ENCODE results near the gene NARS2. TPM values are rescaled to one million over a fixed set of nuclear protein-coding genes. Genes with fewer than 3 reads are reported as not detected.
"Not testable (repeated sequence)": the region's sequence is repeated elsewhere in the genome, so short reads cannot be mapped to it uniquely, and the experiment has no call there.

NARS2 gene
- total RNA-seq, 2 experiments from 2014 or later = 25.7 to 32.3 TPM

- Mint-ChIP-seq H3K36me3 (no peaks in the 10 kb centered on the region), H3K27me3 (peaks cover 6% of the 10 kb centered on the region), H3K27ac (no peak overlapping the region), H3K4me1 (no peaks in the 10 kb centered on the region), H3K4me3 (no peak overlapping the region), H3K9me3 (no peaks in the 10 kb centered on the region)
- DNase-seq = no peak
Measured at GRCh38 chr11:78594814-78595213, 20.1 kb upstream of the NARS2 start.

- Mint-ChIP-seq H3K9me3 (peaks cover 11% of the 10 kb centered on the region), H3K4me3 (no peak overlapping the region), H3K27me3 (peaks cover 4% of the 10 kb centered on the region), H3K36me3 (peaks cover 6% of the 10 kb centered on the region), H3K4me1 (no peaks in the 10 kb centered on the region), H3K27ac (no peak overlapping the region)
- no peak for DNase-seq
Measured at GRCh38 chr11:78588517-78588916, 13.9 kb upstream of the NARS2 start.

DNA sequence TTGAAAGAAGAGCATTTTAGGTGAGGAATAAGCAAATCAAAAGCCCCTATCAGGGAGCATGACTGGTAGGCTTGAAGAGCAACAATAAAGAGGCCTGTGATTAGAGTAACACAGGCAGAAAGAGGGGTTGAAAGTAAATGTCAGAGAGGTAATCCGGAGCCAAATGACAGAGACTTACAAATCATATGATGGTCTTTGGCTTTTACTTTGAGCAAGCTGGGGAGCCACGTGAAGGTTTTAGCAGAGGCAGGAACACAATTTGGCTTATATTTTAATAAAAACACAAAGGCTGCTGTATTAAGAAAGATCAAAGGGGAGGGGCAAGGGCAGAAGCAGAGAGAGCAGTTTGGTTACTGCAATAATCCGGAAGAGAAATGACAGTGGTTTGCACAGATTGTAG is 12.8 kb upstream of the NARS2 start:
- Mint-ChIP-seq H3K4me1 (no peaks in the 10 kb centered on the region), H3K4me3 (no peak overlapping the region), H3K36me3 (peaks cover 6% of the 10 kb centered on the region), H3K27ac (no peak overlapping the region), H3K9me3 (peaks cover 14% of the 10 kb centered on the region), H3K27me3 (peaks cover 4% of the 10 kb centered on the region)
- DNase-seq = no peak

DNA sequence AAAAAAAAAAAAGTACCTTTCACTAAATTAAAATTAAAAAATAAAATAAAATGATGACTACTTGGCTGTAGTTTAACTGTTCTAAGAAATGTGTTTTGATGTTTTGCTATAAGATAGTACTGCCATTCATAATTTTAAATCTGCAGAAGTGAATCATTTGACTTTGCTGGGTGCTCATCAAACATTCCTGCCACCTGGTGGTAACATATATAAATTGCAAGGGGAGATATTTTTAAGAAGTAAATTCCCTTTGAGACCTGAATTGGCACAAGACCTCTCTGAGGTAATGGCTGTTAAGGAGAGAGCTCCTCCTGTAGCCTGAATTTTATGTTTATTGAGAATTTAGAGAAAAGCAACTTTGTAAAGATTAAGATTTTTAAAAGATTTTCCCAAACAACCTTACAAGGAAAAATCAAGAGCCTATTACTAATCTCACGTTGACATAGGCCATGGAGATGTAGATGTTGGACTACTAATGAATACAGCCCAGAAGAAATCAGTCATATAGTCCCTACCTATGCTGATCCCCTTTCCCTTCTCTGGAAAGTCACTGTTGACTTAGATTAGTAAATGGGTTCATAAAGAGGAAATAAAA is 11.9 kb upstream of the NARS2 start:
- Mint-ChIP-seq H3K27me3 (peaks cover 4% of the 10 kb centered on the region), H3K27ac (no peak overlapping the region), H3K4me3 (no peak overlapping the region), H3K36me3 (peaks cover 6% of the 10 kb centered on the region), H3K9me3 (peaks cover 14% of the 10 kb centered on the region), H3K4me1 (no peaks in the 10 kb centered on the region)
- DNase-seq = no peak

DNA sequence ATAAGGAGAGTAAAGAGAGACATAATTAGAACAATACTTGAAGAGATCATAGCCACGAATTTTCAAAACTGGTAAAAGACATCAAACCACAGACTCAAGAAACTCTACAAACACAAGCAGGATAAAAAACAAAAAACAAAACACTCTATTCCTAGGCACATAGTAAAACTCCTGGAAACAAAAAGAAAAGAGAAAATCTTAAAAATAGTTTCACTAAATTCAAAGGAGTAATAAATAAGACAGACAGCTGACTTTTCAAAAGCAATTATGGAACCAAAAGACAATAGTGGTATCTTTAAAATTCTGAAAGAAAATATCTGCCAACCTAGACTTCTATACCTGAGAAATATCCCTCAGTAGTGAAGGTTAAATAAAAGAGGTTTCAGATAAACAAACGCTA is 9.2 kb upstream of the NARS2 start:
- Mint-ChIP-seq H3K4me3 (no peak overlapping the region), H3K27me3 (peaks cover 4% of the 10 kb centered on the region), H3K36me3 (peaks cover 6% of the 10 kb centered on the region), H3K9me3 (peaks cover 14% of the 10 kb centered on the region), H3K4me1 (no peaks in the 10 kb centered on the region), H3K27ac (no peak overlapping the region)
- DNase-seq = no peak

- Mint-ChIP-seq H3K36me3 (peaks cover 3% of the 10 kb centered on the region), H3K27me3 (no peaks in the 10 kb centered on the region), H3K9me3 (no peaks in the 10 kb centered on the region), H3K27ac (no peak overlapping the region), H3K4me3 (no peak overlapping the region), H3K4me1 (peaks cover 9% of the 10 kb centered on the region)
- no peak for DNase-seq
Measured at GRCh38 chr11:78577495-78577894, 2.8 kb upstream of the NARS2 start.

DNA sequence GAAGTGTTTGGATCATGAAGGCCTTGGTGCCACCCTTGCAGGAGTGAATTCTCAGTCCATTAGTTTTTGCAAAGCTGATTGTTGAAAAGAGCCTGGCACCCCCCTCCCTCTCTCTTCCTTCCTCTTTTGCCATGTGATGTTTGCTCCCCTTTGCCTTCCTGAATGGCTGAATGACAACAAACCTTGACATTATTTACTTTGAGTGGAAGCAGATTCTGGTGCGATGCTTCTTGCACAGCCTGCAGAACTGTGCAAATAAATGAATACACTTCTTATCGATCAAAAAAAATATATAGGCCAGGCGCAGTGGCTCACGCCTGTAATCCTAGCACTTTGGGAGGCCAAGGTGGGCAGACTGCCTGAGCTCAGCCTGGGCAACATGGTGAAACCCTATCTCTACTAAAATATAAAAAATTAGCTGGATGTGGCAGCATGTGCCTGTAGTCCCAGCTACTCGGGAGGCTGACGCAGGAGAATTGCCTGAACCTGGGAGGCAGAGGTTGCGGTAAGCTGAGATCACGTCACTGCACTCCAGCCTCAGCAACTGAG is 2.0 kb upstream of the NARS2 start:
- Mint-ChIP-seq H3K27me3 (no peaks in the 10 kb centered on the region), H3K9me3 (no peaks in the 10 kb centered on the region), H3K4me3 (no peak overlapping the region), H3K27ac (no peak overlapping the region), H3K4me1 (peaks cover 14% of the 10 kb centered on the region), H3K36me3 (peaks cover 6% of the 10 kb centered on the region)
- DNase-seq = no peak

DNA sequence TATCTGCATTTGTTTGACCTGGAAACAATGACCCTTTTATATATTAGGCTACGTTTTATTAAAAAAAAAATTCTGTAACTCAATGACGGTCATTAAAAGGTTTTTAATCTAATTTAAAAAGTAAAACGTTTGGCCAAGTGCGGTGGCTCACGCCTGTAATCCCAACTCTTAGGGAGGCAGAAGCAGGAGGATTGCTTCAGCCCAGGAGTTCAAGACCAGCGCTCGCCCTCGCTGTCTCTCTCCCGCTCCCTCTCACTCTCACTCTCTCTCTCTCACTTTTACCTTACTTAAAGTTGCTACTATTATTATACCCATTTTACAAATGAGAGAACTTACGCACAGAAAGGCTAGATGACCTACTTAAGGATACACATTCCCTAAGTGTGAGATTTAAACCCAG is 814 bp upstream of the NARS2 start:
- Mint-ChIP-seq H3K27ac (peak overlapping the region; percentile 11), H3K27me3 (no peaks in the 10 kb centered on the region)

GRCh38 chr11:78573681-78574080 is 983 bp downstream of the NARS2 start:
- peaks cover 19% of the 10 kb centered on the region for H3K36me3 Mint-ChIP-seq
- H3K9me3 Mint-ChIP-seq = no peaks in the 10 kb centered on the region
- H3K4me3 Mint-ChIP-seq = peak overlapping the region; percentile 94
- H3K4me1 Mint-ChIP-seq = peaks cover 17% of the 10 kb centered on the region
- H3K27ac Mint-ChIP-seq = peak overlapping the region; percentile 96
- H3K27me3 Mint-ChIP-seq = no peaks in the 10 kb centered on the region
- DNase-seq = no peak

More for the DNA sequence above, 814 bp upstream of the NARS2 start:
- Mint-ChIP-seq H3K36me3 (peaks cover 16% of the 10 kb centered on the region), H3K4me3 (peak overlapping the region; percentile 94), H3K4me1 (peaks cover 17% of the 10 kb centered on the region), H3K9me3 (no peaks in the 10 kb centered on the region)
- DNase-seq = no peak

- no peaks in the 10 kb centered on the region for H3K27me3 Mint-ChIP-seq
- peaks cover 17% of the 10 kb centered on the region for H3K4me1 Mint-ChIP-seq
- no peak for DNase-seq
- H3K27ac Mint-ChIP-seq = peak overlapping the region; percentile 25
- H3K9me3 Mint-ChIP-seq = no peaks in the 10 kb centered on the region
- H3K4me3 Mint-ChIP-seq = peak overlapping the region; percentile 94
- peaks cover 19% of the 10 kb centered on the region for H3K36me3 Mint-ChIP-seq
Measured at GRCh38 chr11:78573271-78573670, 1.4 kb downstream of the NARS2 start.

- Mint-ChIP-seq H3K27me3 (no peaks in the 10 kb centered on the region), H3K4me3 (no peak overlapping the region), H3K27ac (no peak overlapping the region), H3K9me3 (no peaks in the 10 kb centered on the region), H3K36me3 (peaks cover 19% of the 10 kb centered on the region), H3K4me1 (peaks cover 17% of the 10 kb centered on the region)
- no peak for DNase-seq
Measured at GRCh38 chr11:78572394-78572793, 2.3 kb downstream of the NARS2 start.

DNA sequence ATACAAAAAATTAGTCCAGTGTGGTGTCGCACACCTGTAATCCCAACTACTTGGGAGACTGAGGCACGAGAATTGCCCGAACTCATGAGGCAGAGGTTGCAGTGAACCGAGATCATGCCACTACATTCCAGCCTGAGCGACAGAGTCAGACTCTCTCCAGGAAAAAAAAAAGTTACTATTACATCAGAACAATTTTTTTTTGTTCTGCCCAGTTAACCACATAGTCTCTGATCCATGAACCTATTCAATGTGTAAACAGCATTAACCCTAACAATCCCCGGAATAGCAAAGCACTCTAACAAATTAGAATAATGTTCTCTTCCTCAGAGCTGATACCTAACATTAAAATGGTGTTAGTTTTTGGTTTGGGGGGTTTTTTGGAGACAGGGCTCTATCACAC is 4.6 kb downstream of the NARS2 start:
- no peak for DNase-seq
- Mint-ChIP-seq H3K9me3 (no peaks in the 10 kb centered on the region), H3K36me3 (peaks cover 23% of the 10 kb centered on the region), H3K27ac (no peak overlapping the region), H3K4me1 (peaks cover 17% of the 10 kb centered on the region), H3K4me3 (no peak overlapping the region), H3K27me3 (no peaks in the 10 kb centered on the region)

DNA sequence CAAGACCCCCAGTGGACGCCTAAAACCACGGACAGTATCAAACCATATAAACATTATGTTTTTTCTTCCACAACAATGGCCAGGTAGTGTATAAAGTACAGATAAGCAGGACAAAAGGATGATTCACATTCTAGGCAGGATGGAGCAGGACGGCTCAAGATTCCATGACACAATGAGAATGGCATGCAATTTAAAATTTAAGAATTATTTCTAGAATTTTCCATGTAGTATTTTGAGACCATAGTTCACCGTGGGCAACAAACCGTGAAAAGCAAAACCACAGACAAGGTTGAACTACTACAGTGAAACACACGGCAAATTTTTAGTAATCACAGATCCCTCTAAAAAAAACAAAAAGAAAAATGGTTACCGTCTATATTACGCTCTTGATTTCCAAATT is 7.5 kb downstream of the NARS2 start:
- Mint-ChIP-seq H3K9me3 (no peaks in the 10 kb centered on the region), H3K4me1 (peaks cover 17% of the 10 kb centered on the region), H3K27me3 (no peaks in the 10 kb centered on the region), H3K4me3 (no peak overlapping the region), H3K27ac (no peak overlapping the region), H3K36me3 (peaks cover 23% of the 10 kb centered on the region)
- DNase-seq = no peak

DNA sequence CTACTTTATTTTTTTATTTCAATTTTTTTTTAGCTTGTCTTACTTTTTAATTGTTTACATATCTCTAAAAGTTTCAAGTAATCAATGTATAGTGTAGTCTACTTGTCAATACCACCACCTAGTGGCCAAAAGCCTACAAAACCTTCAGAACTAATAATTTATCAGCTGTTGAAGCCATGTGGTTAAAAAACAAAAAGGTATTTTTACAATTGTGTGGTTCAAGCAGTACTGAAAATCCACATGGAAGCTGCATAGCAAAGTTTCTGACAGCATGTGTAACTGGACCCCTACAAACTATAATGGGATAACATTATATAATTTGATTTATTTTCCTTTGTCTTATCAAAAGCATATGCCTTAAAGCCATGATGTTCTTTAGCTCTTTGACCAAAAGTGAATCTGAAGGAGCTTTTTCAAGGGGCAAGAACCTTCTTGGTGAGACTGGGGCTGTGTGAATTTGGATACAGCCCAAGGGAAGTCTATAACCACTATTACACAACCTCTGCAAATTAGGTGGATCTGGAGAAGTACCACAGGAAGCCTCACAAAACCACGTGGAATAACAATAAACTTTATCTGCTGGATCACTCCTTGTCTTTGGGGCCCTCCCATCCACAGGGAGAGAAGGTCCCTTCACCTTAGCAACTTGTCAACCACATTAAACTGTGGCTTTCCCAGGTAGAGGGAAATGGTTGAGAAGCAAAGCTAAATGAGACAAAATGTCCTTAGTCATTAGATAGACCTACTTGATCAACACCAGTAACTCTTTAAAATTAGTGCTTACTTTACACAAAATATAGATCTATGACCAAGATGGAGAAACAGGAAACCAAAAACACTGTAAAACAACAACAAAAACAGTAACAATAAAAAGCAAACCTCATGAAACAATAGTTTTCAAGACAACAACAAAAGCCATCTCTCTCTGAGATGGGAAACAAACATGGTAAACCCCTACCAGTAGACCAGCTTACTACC is 9.9 kb downstream of the NARS2 start:
- Mint-ChIP-seq H3K27me3 (no peaks in the 10 kb centered on the region), H3K9me3 (no peaks in the 10 kb centered on the region), H3K27ac (no peak overlapping the region), H3K4me3 (no peak overlapping the region), H3K36me3 (peaks cover 16% of the 10 kb centered on the region), H3K4me1 (peaks cover 31% of the 10 kb centered on the region)
- no peak for DNase-seq

- H3K4me1 Mint-ChIP-seq = peaks cover 37% of the 10 kb centered on the region
- H3K9me3 Mint-ChIP-seq, DNase-seq, H3K27me3 Mint-ChIP-seq, H3K27ac Mint-ChIP-seq, H3K4me3 Mint-ChIP-seq: not testable (repeated sequence)
- peaks cover 21% of the 10 kb centered on the region for H3K36me3 Mint-ChIP-seq
Measured at GRCh38 chr11:78564037-78564436, 10.6 kb downstream of the NARS2 start.
